MM.1S (cell line): ENCODE results near the gene ZDHHC11.
"Not testable (repeated sequence)": the region's sequence is repeated elsewhere in the genome, so short reads cannot be mapped to it uniquely, and the experiment has no call there.

Source experiments
- DNase-seq: peaks from one replicate; pipeline ENCODE4 v3.0.0-alpha.2; 2015
- H2AFZ ChIP-seq: fragments of 300-600 bp; sonication (generic); 2 replicates; pipeline ENCODE4 v1.6.0; 2016; ENCODE audit warnings: antibody characterized with exemption, low read length
- H3F3A ChIP-seq: fragments of 300-600 bp; sonication (generic); 2 replicates; pipeline ENCODE4 v1.6.1; 2016; ENCODE audit warnings: mild to moderate bottlenecking, antibody characterized with exemption, low read length, moderate library complexity, mixed read lengths; ENCODE audit not compliant: insufficient read depth
- H3K27ac ChIP-seq: fragments of 300-600 bp; sonication (generic); 2 replicates; pipeline ENCODE4 v1.5.1; 2016; ENCODE audit warnings: mild to moderate bottlenecking, low read length
- H3K27me3 ChIP-seq: fragments of 300-600 bp; sonication (generic); replicated peaks from 2 replicates; pipeline ENCODE4 v1.6.0; 2016; ENCODE audit warnings: low read length; ENCODE audit not compliant: insufficient read depth
- H3K36me3 ChIP-seq: fragments of 300-600 bp; sonication (generic); replicated peaks from 2 replicates; pipeline ENCODE4 v1.6.1; 2016; ENCODE audit warnings: mild to moderate bottlenecking, low read length, mixed read lengths; ENCODE audit not compliant: insufficient read depth
- H3K4me1 ChIP-seq: fragments of 300-600 bp; sonication (generic); 2 replicates; pipeline ENCODE4 v1.6.1; 2016; ENCODE audit warnings: low read length, mixed read lengths
- H3K4me2 ChIP-seq: fragments of 300-600 bp; sonication (generic); 2 replicates; pipeline ENCODE4 v1.6.0; 2016; ENCODE audit warnings: low read depth, low read length
- H3K4me3 ChIP-seq: fragments of 300-600 bp; sonication (generic); 2 replicates; pipeline ENCODE4 v1.5.1; 2016; ENCODE audit warnings: low read length, mixed read lengths
- H3K79me2 ChIP-seq: fragments of 300-600 bp; sonication (generic); 2 replicates; pipeline ENCODE4 v1.6.1; 2016; ENCODE audit warnings: mixed run types, low read length, mixed read lengths
- H3K9ac ChIP-seq: fragments of 300-600 bp; sonication (generic); 2 replicates; pipeline ENCODE4 v1.6.1; 2016; ENCODE audit warnings: low read length, mixed read lengths
- H3K9me2 ChIP-seq: fragments of 300-600 bp; sonication (generic); replicated peaks from 2 replicates; pipeline ENCODE4 v1.6.1; 2016; ENCODE audit warnings: mild to moderate bottlenecking, low read length, mixed read lengths; ENCODE audit not compliant: insufficient read depth
- H3K9me3 ChIP-seq: fragments of 300-600 bp; sonication (generic); replicated peaks from 2 replicates; pipeline ENCODE4 v1.6.1; 2016; ENCODE audit warnings: mild to moderate bottlenecking, low read length, mixed read lengths; ENCODE audit not compliant: insufficient read depth
- H4K20me1 ChIP-seq: fragments of 300-600 bp; sonication (generic); 2 replicates; pipeline ENCODE4 v1.6.1; 2016; ENCODE audit warnings: mild to moderate bottlenecking, low read length, moderate library complexity, mixed read lengths; ENCODE audit not compliant: insufficient read depth
- CTCF ChIP-seq: fragments of 300-600 bp; sonication (generic); IDR thresholded peaks from 2 replicates; pipeline ENCODE4 v1.5.1; 2016; ENCODE audit warnings: antibody characterized with exemption, low read length, mixed read lengths
- EZH2 ChIP-seq: fragments of 300-600 bp; sonication (generic); optimal IDR thresholded peaks from 2 replicates; pipeline ENCODE3; 2017; ENCODE audit warnings: low read depth, mild to moderate bottlenecking, antibody characterized with exemption, low read length, mixed read lengths
- EZH2phosphoT487 ChIP-seq: fragments of 300-600 bp; sonication (generic); IDR thresholded peaks from 2 replicates; pipeline ENCODE4 v1.6.1; 2018; ENCODE audit warnings: antibody characterized with exemption, low read length

Gene ZDHHC11

GRCh38 chr5:848671-849111 is 2.1 kb downstream of the ZDHHC11 start:
- Histone ChIP-seq H3K4me2 (no peak overlapping the region), H3K4me3 (no peak overlapping the region), H3K9me2 (no peaks in the 10 kb centered on the region), H3K79me2 (no peaks in the 10 kb centered on the region), H3K27ac (no peak overlapping the region), H3F3A (no peaks in the 10 kb centered on the region), H3K27me3 (no peaks in the 10 kb centered on the region), H3K9me3 (no peaks in the 10 kb centered on the region), H3K36me3 (no peaks in the 10 kb centered on the region), H3K4me1 (no peaks in the 10 kb centered on the region), H2AFZ (no peak overlapping the region), H4K20me1 (no peaks in the 10 kb centered on the region), H3K9ac (no peak overlapping the region)
- TF ChIP-seq CTCF (no peak), EZH2 (no peak), EZH2phosphoT487 (no peak)
- no peak for DNase-seq

- not testable (repeated sequence) for DNase-seq, H3K4me1 ChIP-seq
Observed at GRCh38 chr5:847736-848135, 3.0 kb downstream of the ZDHHC11 start.

GRCh38 chr5:847212-847611 is 3.6 kb downstream of the ZDHHC11 start:
- not testable (repeated sequence) for H2AFZ ChIP-seq, DNase-seq, H3K4me3 ChIP-seq, H3K4me2 ChIP-seq, H3K4me1 ChIP-seq, H3K27ac ChIP-seq, H3K9me3 ChIP-seq, H3F3A ChIP-seq, H3K27me3 ChIP-seq, H3K36me3 ChIP-seq, H3K9ac ChIP-seq, H3K9me2 ChIP-seq, H3K79me2 ChIP-seq, H4K20me1 ChIP-seq

More at GRCh38 chr5:847736-848135, 3.0 kb downstream of the ZDHHC11 start:
- H3K9me2 ChIP-seq, H3K36me3 ChIP-seq, H3K9ac ChIP-seq, H2AFZ ChIP-seq, H3K79me2 ChIP-seq, H4K20me1 ChIP-seq, H3K9me3 ChIP-seq, H3F3A ChIP-seq, H3K4me3 ChIP-seq, H3K4me2 ChIP-seq, H3K27me3 ChIP-seq, H3K27ac ChIP-seq: not testable (repeated sequence)

GRCh38 chr5:846602-847091 is 4.1 kb downstream of the ZDHHC11 start:
- H3K9me3 ChIP-seq, H3K79me2 ChIP-seq, DNase-seq, H3K27ac ChIP-seq, H3K4me1 ChIP-seq, H3K36me3 ChIP-seq, H3K27me3 ChIP-seq, H3F3A ChIP-seq, H3K4me3 ChIP-seq, H3K9ac ChIP-seq, H3K4me2 ChIP-seq, H3K9me2 ChIP-seq, H2AFZ ChIP-seq, H4K20me1 ChIP-seq: not testable (repeated sequence)

GRCh38 chr5:845676-846601 is 4.8 kb downstream of the ZDHHC11 start:
- H3K4me1 ChIP-seq, H3K4me2 ChIP-seq, H4K20me1 ChIP-seq, H2AFZ ChIP-seq, H3K9me2 ChIP-seq, H3K9ac ChIP-seq, H3K36me3 ChIP-seq, DNase-seq, H3K27me3 ChIP-seq, H3K79me2 ChIP-seq, H3K9me3 ChIP-seq, H3K27ac ChIP-seq, H3F3A ChIP-seq, H3K4me3 ChIP-seq: not testable (repeated sequence)

- not testable (repeated sequence) for H3K27ac ChIP-seq, H2AFZ ChIP-seq, H3K9ac ChIP-seq, H3K36me3 ChIP-seq, H3K4me3 ChIP-seq, H3K4me1 ChIP-seq, H3K9me3 ChIP-seq, H3F3A ChIP-seq, H3K79me2 ChIP-seq, H3K27me3 ChIP-seq, H3K4me2 ChIP-seq, H4K20me1 ChIP-seq, DNase-seq, H3K9me2 ChIP-seq
Observed at GRCh38 chr5:845031-845675, 5.6 kb downstream of the ZDHHC11 start.

GRCh38 chr5:844426-844825 is 6.4 kb downstream of the ZDHHC11 start:
- H3K79me2 ChIP-seq, H3K27me3 ChIP-seq, H3K4me3 ChIP-seq, DNase-seq, H3K9me2 ChIP-seq, H3K36me3 ChIP-seq, H3K27ac ChIP-seq, H3K4me2 ChIP-seq, H3K9ac ChIP-seq, H2AFZ ChIP-seq, H3K4me1 ChIP-seq, H3F3A ChIP-seq, H4K20me1 ChIP-seq, H3K9me3 ChIP-seq: not testable (repeated sequence)
